GM21367 (cell line): Measurements from ENCODE around the gene WASHC4.
"Not testable (repeated sequence)": the region's sequence is repeated elsewhere in the genome, so short reads cannot be mapped to it uniquely, and the experiment has no call there.

Experiments
- ATAC-seq: cut with Tn5 transposase; IDR thresholded peaks from one replicate; pipeline ENCODE4 v1.9.1; 2021; ENCODE audit not compliant: unreplicated experiment

WASHC4 gene

DNA sequence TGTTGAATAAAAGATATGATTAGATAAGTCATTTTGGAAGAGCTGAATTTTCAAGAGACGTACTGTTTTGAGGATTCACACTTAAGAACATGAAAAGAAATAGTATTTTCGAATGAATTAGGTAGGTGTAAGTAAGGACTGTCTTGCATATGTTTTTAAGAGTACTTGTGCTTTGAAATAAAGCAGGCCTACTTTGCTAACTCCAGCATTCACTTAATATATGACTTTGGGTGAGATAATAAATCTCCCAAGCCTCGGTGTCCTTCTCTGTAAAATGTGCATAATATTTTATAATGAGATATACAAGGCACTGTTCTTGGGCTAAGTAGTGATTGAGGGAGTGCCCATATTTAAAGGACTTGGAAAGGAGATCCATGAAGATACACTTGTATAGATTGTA lies 54.6 kb downstream of the WASHC4 start:
- no peak for ATAC-seq

- no peak for ATAC-seq
Measured at GRCh38 chr12:105164068-105164467, 56.5 kb downstream of the WASHC4 start.

GRCh38 chr12:105166736-105167135 lies 59.2 kb downstream of the WASHC4 start:
- ATAC-seq = no peak

GRCh38 chr12:105167346-105167745 lies 59.8 kb downstream of the WASHC4 start:
- ATAC-seq = no peak

DNA sequence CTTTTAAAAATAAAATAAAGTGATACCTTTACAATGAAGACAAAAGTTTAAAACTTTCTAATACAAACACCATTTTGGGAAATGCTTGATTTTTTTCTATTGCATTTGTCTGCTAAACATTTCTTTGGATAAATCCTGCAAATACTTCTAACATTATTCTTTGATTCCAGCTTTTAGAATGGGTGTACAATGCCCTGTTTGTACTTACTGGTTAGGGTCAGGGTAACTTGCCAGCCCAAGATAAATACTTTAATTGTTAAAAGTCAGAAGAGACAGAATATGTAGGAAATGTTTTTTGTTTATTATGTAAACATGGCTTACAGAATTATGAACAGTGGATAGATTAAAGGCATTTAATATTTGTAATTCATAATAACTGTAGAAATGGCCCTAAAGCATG lies 60.5 kb downstream of the WASHC4 start:
- ATAC-seq = no peak

DNA sequence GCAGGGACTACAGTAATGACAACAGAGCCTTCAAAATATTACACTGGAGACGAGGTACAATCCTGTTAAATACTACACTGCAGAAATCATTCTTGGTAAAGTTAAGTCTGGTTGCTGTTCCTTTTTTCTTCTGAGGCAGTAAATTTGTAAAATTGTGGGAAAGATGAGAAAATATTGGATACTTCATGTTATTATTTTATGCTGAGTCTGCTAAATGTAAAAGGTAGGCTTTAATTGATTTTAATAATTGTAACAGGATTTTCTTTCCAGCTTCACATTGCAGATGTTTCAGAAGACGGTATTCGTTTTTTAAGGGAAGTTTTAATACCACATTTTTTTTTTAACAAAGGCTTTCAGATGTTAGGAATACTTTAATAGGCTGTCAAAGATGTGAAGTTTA lies 62.6 kb downstream of the WASHC4 start:
- no peak for ATAC-seq

DNA sequence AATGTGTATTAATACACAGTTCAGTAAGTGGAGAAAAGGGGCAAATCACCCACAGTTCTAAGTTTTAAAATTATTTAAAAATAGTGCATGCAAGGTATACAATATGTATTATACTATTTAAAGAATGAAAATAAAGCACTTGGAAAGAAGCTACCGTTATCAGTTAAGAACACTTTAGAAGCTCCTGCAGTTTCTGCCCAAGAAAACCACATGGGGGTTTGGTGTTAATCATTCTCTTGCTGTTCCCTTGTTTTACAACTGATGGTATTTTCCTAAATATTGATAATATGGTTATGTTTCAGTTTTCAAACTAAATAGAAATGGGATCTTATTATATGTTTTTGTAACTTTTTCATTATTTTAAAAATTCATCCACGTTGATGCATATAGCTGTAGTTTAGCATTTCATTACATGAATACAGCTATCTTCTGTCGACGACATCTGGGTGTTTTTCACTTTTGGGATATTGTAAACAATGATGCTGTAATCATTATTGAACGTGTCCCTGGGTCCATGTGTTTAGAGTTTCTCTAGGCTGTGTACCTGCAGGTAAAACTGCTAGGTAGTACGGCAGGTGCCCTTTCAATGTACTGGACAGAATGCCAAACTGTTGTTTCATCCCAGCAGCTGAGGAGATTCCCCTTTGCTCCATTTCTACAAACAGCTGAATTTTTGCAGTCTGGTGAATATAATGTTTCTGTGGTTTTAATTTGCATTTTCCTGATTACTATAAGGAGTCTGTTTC lies 64.3 kb downstream of the WASHC4 start:
- ATAC-seq = no peak

DNA sequence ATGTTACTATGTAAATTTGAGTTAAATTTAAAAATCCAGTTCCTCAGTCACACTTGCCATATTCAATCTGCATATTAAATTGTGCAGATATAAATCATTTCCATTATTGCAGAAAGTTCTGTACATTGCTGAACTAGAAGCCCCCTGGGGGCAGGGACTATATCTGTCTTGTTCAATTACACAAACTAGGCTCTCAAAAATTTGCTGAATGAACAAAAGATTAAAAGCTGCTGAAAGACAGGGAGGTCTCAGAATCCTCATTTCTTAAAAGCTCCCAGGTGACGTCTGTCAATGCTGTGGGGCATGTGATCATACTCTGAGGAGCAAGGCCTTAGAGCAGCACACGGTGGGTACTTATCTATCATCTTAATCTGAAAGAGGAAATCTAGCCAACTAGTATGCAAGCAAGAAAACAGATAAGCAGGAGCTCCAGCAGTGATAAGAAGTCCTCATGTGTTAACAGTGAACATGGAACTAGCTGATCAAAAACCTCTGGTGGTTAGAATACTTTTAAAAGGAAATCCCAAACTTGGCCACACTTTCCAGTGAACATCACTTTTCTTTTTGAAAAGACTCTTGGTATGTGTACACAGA lies 68.0 kb downstream of the WASHC4 start:
- ATAC-seq = no peak

DNA sequence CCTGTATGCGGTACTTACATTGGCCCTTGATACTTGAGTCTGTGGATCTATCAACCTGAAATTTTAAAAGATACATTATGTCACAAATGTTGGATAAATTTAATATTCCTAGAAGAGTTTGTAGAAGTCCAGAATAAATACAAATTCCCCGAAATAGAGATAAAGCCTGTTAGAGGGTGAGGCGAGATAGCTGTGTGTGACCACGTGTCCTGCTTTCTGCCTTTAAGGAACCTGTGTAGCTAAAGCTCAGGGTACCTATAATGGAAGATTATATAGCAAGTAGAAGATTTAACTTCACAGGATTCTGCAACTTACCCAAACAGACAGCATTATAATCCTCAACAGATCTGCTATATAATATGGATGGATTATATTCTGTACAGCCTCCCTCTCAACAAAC lies 69.7 kb downstream of the WASHC4 start:
- no peak for ATAC-seq

DNA sequence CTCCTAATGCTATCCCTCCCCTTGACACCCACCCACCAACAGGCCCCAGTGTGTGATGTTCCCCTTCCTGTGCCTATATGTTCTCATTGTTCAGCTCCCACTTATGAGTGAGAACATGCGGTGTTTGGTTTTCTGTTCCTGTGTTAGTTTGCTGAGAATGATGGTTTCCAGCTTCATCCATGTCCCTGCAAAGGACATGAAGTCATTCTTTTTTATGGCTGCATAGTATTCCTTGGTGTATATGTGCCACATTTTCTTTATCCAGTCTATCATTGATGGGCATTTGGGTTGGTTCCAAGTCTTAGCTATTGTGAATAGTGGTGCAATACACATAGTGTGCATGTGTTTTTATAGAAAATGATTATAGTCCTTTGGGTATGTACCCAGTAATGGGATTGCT lies 71.6 kb downstream of the WASHC4 start:
- ATAC-seq = not testable (repeated sequence)

DNA sequence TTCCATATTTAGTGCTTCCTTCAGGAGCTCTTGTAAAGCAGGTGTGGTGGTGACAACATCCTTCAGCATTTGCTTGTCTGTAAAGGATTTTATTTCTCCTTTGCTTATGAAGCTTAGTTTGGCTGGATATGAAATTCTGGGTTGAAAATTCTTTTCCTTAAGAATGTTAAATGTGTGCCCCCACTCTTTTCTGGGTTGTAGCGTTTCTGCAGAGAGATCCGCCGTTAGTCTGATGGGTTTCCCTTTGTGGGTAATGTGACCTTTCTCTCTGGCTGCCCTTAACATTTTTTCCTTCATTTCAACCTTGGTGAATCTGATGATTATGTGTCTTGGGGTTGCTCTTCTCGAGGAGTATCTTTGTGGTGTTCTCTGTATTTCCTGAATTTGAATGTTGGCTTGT lies 75.9 kb downstream of the WASHC4 start:
- not testable (repeated sequence) for ATAC-seq

GRCh38 chr12:105183976-105184375 lies 76.4 kb downstream of the WASHC4 start:
- ATAC-seq = not testable (repeated sequence)

DNA sequence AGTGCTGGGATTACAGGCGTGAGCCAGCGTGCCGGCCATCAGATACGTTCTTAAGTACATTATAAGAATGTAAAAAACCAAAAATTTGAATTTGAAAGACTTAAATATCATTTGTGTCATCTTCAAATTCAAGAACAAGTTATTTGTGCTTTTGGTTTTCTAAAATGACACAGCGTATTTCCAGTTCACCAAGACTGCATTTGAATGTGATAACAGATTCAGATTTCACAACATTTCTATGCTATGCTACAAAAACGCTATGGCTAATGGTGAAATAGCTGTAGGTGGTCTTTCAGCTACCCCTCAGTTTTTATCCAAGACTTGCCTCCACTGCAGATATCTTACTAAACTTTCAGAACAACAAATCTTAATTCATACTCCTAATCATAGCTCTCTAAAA lies 81.8 kb downstream of the WASHC4 start:
- ATAC-seq = no peak

DNA sequence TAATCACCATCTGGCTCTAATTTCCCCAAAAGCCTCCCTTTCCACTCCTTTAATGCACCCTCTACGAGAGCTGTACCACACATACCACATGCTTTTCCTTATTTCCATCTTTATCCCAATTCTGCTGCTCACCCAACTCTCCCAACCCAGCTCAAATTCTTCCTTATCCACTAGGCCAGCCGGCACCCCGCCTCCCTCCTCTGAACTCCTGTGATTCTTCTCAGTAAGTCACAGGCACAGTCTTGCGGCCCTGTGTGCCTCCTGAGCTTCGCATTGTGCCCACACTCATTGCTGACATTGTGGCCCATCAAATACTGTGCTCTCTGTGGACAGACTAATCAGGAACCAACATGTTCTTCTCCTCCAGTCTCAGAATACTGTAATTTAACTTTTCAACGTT lies 83.0 kb downstream of the WASHC4 start:
- no peak for ATAC-seq

GRCh38 chr12:105192624-105193225 lies 85.2 kb downstream of the WASHC4 start:
- ATAC-seq = no peak

- ATAC-seq = no peak
Measured at GRCh38 chr12:105194947-105195346, 87.4 kb downstream of the WASHC4 start.

DNA sequence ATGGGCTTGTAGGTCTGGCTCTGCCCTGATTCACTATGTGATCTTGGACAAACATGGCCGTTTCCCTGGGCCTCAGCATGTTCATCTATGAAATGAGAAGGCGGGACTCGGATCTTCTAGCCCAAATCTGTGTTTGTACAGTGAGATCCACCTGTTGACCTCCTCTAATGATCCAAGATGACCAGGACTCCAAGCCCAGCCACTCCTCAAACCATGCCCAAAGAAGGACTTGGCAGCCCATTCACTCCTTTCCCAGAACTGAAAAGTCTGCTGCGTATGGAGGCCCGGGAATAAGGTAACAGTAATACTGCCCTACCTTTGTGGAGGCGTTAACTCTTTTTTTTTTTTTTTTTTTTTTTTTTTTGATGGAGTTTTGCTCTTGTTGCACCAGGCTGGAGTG lies 88.6 kb downstream of the WASHC4 start:
- ATAC-seq = no peak

DNA sequence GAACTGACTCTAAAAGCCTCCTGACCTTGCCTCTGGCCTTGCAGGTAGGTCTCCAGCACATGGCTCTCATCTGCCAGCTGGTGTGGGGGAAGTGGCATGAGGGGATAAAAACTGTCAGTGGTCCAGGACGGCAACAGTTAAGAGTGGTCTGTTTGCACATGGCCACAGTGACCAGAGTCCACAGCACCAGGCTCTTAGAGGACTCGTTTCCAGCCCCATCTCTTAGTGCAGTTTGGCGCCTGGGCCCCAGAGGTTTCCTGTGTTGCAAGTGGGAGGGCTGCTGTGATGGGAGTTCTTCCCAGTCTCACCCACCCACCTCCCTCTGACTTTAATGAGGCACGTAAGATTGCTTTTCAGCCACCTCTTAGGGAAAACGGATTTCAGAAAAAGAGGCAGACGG lies 91.4 kb downstream of the WASHC4 start:
- no peak for ATAC-seq

GRCh38 chr12:105200385-105200784 lies 92.9 kb downstream of the WASHC4 start:
- no peak for ATAC-seq

DNA sequence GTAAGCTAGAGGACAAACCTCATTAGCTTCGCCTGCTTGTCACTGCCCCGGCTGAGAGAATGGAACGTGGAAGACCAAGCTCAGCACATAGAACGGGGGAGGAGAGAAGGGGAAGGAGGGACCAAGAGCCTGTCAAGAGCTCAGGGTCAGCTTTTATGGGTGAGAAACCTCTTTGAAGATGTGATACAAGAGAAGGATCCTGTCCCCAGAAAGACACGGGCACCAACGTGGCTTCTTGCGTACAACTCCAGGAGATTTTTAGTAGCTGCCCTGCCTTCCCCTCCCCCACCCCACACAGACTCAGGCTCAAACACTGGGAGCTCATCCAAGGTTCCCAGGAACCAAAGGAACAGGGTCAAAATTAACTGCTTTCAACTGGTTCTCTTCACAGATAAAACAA lies 93.8 kb downstream of the WASHC4 start:
- ATAC-seq = no peak

DNA sequence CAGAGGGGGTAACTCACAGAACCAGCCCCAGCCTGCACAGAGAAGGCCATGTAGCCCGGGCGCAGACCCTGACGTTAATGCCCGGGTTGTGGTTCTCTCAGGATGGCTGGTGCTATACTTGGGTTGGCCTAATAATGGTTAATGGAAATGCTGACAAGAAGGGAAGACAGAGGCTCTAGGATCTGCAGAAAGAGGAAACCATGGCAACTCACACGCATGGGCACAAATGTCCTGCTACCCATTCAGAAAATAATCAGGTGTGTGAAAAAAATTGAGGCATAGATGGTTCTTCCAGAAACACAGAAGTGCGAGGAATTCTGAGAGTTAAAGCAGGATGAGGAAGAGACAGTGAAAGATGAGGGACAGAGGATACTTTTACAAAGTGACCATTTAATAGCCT lies 94.7 kb downstream of the WASHC4 start:
- no peak for ATAC-seq

GRCh38 chr12:105204127-105204526 lies 96.6 kb downstream of the WASHC4 start:
- no peak for ATAC-seq

DNA sequence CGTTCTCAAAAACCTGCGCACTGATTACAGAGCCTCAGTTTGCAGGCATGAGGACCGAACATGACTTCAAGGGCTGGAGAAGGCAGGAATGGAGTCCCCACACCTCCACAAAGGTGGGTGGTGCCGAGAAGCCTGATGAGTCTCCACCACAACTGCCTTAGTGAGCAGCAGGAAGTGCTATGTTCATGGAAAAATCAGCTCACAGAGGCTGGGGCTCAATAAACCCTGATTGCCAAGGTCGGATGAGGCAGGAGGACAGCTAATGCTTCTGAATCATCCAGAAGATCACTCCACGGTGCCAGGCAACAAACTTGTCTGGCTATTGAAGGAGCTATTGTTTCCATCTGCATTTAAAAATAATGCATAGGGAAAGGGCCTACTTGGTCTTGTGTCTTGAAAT lies 97.4 kb downstream of the WASHC4 start:
- ATAC-seq = no peak
